Measurements from ENCODE around the gene MYD88. TPM values are rescaled to one million over a fixed set of nuclear protein-coding genes. Genes with fewer than 3 reads are reported as not detected.

The MYD88 gene
- total RNA-seq, 1 donor from 2014 or later = 74.7 TPM

- intact Hi-C loops (cut with micrococcal nuclease) = loop anchor here (10.0 kb wide), 1 partner anchor 1166 kb away; the partner anchor contains the start of genes EPM2AIP1 and MLH1
These were observed 22.2 kb downstream of the MYD88 start for GRCh38 chr3:38160704-38161103.

DNA sequence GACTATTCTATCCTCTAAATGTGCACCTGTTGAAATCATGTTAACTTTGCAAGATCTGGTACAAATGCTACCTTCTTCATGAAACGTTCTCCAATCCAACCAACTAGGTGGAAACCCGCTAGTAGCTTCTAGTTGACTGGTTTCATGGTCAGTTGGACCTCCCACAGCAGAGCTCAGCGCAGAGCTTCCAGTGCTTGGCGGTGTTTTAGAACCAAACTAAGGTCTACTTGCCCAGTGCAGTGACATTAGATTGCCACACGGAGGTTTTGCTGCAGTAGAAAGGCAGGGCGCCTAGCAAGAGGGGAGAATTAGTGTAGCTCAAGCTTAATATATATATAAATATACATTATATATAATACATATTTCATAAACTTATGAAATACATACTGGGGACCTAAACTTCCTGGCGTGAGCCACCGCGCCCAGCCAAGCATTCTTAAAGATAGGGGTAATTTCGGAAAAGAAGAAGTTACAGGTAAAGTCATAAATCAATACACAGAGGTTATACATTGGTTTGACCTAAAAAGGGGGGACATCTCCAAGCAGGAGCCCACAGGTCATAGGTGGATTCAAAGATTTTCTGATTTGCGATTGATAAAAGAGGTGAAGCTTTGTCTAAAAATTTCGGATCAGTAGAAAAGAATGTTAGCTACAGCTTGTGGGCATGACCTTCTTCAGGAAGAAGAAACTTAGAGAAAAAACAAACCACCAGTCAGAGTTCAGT is 24.8 kb downstream of the MYD88 start:
- intact Hi-C loops (cut with micrococcal nuclease) = loop anchor here (10.0 kb wide), 1 partner anchor 1168 kb away; the partner anchor contains the start of genes EPM2AIP1 and MLH1

DNA sequence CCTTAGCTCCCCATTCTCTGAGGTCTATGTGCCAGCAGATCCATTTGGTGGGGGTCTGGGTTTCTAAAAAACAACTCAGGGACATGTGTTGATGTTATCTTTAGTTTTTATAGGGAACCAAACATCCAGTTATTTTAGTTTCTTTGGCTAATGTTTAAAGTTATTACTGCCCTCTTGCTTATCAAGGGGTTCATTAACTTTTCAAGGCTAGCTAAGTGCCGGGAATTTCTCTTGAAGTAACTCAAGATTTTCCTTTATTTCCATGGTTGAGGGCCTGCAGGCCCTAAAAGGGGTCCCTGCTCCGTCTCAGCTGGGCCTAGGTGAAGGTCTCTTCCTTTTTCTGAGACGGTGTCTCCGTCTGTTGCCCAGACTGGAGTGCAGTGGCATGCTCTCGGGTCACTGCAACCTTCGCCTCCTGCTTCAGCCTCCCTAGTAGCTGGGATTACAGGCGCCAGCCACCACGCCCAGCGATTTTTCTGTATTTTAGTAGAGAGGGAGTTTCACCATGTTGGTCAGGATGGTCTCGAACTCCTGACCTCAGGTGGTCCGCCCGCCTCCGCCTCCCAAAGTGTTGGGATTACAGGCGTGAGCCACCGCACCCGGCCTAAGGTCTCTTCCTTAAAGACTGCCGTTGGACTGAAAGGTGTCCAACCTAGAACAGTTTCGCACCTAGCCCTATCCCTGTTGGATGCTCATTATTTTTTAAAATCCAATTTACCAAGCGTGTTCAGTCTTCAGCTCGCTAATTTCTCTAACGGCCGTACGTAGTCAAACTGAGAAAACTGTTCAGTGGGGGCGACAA is 25.6 kb downstream of the MYD88 start:
- intact Hi-C loops (cut with micrococcal nuclease) = loop anchor here (10.0 kb wide), 1 partner anchor 1169 kb away; the partner anchor contains the start of genes EPM2AIP1 and MLH1

GRCh38 chr3:38164643-38164951 is 26.1 kb downstream of the MYD88 start:
- intact Hi-C loops (cut with micrococcal nuclease) = loop anchor here (10.0 kb wide), 1 partner anchor 1170 kb away; the partner anchor contains the start of genes EPM2AIP1 and MLH1

DNA sequence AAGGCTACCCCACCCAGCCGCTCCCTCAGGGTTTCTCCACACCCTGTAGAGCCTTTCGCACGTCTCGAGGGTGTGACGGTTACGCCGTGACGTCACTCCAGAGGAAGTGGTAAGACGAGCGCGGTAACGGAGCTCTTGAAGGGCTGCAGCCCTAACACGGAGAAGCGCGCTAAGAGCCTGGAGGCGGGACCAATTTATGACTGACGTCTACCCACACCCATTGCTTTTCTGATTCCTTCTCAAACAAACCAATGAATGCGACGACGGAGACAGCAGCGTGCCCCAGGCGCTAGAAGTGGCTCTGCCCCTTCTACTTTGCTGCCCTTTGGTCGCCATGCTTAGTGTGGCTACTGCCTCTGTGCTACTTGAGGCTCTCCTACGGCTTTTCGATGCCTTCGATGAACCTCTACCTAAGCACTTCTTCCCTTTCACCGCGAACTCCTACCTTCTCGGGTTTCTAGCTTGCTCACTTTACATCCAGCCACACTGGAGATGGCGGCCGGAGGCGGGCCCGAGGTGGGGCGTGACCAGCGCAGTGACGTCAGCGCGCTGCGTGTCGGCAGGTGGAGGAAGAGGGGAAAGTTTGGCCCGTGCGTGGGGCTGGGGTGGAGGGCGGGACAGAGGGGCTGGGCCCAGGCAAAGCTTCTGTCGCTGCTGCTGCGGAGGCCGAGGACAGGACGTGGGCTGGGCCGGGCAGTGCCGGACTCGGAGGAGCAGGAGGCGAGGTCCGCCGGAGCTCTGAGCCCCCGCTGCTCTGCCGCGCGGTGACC is 26.7 kb downstream of the MYD88 start, which contains the start of gene OXSR1:
Gene OXSR1 (plus strand): TSS at position 586 of the 770 bp plus-strand sequence. CDS start 340 bp downstream, outside the sequence.
- intact Hi-C loops (cut with micrococcal nuclease) = loop anchor here (1.0 to 10.0 kb wide), 10 partner anchors 13 to 1170 kb away; partner anchors contain the start of genes ACAA1, ACVR2B, DLEC1 and EPM2AIP1

DNA sequence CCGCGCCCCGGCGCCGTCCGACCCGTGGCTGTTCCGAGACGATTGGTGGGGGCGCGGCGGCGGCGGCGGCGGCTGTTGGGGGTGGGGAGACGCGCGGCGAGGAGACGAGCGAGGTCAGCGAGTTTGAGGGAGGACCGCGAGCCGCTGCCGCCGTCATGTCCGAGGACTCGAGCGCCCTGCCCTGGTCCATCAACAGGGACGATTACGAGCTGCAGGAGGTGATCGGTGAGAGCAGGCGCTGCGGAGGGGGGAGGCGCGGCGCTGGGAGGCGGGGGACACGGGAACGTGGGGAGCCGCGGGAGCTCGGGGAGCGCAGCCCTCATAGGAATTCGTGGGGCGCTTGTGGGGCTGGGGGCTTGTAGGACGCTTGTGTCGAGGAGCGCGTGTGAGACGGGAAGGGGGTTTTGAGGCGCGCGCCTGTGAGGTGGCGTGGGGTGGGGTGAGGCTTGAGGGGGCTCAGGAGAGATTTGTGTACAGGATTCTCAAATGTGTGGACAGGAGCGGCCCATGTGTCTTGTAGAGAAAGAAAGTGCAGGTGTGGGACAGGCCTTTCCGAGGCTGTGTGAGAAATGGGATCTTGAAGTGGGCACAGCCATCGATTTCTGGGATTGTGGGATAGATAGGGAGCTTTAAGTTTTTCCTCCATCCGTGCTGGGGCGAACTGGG is 27.4 kb downstream of the MYD88 start:
- intact Hi-C loops (cut with micrococcal nuclease) = loop anchor here (1.0 to 10.0 kb wide), 11 partner anchors 8 to 1171 kb away; partner anchors contain the start of genes ACAA1, ACVR2B, DLEC1 and EPM2AIP1

- intact Hi-C loops (cut with micrococcal nuclease) = loop anchor here (10.0 kb wide), 1 partner anchor 1173 kb away; the partner anchor contains the start of genes EPM2AIP1 and MLH1
These were observed 29.1 kb downstream of the MYD88 start for GRCh38 chr3:38167591-38167990.

DNA sequence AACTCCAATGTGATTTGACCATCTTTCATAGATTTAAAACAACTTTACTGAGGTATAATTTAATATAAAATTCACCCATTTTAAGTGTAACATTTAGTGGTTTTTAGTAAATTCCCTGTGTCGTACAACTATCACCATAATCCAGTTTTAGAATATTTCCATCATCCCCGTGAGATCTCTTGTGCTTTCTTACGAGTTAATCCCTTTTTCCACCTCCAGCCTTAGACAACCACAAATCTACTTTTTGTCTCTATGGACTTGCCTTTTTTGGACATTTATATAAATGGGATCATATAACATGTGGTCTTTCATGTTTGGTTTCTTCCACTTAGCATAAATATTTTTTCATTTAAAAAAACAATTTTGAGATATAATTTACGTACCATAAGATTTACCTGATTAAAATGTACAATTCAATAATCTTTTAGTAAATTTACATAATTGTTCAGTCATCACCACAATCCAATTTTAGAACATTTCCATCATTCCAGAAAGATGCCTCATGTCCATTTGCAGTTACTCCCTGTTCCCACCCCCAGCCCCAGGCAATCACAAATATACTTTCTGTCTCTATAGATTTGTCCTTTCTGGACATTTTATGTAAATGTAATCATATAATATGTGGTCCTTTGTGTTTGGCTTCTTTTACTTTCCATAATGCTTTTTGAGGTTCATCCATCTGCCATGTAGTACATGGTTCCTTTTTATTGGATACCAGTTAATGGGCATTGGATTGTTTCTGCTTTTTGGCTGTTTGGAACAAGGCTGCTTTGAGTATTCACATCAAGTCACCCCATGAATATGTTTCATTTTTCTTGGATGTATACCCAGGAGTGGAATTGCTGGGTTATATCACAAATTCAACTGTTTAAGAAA is 29.9 kb downstream of the MYD88 start:
- intact Hi-C loops (cut with micrococcal nuclease) = loop anchor here (10.0 kb wide), 1 partner anchor 1174 kb away; the partner anchor contains the start of genes EPM2AIP1 and MLH1

- intact Hi-C loops (cut with micrococcal nuclease) = loop anchor here (10.0 kb wide), 1 partner anchor 1174 kb away; the partner anchor contains the start of genes EPM2AIP1 and MLH1
These were observed 30.5 kb downstream of the MYD88 start for GRCh38 chr3:38169027-38169317.

DNA sequence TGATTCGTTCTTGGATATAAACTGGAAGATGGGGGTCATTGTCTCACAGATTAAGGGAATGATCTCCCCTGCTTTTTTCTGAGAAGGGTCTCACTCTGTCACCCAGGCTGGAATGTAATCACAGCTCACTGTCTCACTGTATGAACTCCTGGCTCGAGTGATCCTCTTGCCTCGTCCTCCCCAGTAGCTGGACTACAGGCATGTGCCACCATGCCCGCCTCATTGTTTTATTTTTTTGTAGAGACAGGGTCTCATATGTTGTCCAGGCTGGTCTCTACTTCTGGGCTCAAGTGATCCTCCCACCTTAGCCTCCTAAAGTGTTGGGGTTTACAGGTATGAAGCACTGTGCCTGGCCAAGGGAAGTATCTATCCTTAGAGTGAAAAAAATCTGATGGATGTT is 32.3 kb downstream of the MYD88 start:
- intact Hi-C loops (cut with micrococcal nuclease) = no loop called here

- intact Hi-C loops (cut with micrococcal nuclease) = no loop called here
These were observed 33.2 kb downstream of the MYD88 start for GRCh38 chr3:38171622-38172021.

DNA sequence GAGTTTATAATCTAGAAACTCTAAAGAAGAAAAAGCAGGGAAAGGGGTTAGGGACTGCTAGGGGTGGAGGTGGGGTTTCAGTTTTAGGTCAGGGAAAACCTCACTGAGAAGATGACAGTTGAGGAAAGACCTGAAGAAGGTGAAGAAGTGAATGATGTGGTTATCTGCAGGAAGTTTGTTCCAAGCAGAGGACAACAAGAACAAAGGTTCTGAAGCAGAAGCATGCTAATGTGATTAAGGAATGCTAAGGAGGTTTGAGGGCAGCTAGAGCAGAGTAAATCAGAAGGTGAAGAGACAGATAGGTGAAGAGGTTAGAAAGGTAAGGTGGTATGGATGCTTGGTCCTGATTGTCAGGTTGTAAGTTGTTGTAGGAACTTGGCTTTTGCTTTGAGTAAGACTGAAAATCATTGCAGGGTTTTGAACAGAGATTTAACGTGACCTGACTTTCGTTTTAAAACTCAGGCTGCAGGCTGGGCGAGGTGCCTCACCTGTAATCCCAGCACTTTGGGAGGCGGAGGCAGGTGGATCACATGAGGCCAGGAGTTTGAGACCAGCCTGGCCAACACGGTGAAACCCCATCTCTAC is 35.5 kb downstream of the MYD88 start:
- intact Hi-C loops (cut with micrococcal nuclease) = loop anchor here (1.0 to 2.0 kb wide), 2 partner anchors 8 to 17 kb away; no protein-coding TSS in a partner anchor

DNA sequence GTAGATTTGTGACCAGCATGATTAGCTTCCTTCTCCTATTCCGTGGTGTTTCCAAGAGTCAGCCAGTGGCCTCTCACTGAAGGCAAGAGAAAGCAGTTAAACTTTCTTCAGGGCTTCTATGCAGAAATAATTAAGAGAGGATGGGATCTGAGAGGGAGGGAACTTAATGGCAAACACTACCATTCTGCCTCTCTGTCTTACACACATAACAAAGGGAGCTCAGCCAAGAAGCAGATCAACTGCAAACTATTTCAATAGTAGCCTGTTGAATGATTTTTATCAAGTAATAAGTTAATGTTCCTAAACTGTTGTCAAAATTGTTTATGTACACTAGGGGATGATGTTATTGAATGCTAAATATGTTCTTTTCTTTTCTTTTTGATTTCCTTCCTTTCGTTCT is 38.7 kb downstream of the MYD88 start:
- intact Hi-C loops (cut with micrococcal nuclease) = no loop called here

- intact Hi-C loops (cut with micrococcal nuclease) = no loop called here
These were observed 48.3 kb downstream of the MYD88 start for GRCh38 chr3:38186781-38187180.

- intact Hi-C loops (cut with micrococcal nuclease) = loop anchor here (1.0 to 2.0 kb wide), 2 partner anchors 15 to 16 kb away; no protein-coding TSS in a partner anchor
These were observed 52.0 kb downstream of the MYD88 start for GRCh38 chr3:38190481-38190881.

Data from T-helper 1 cell treated with Interleukin-12 subunit alpha and Interleukin-12 subunit beta and Interleukin-4 antibody, amounts not matched to agents 30 ng/mL and 1 ng/mL, for 36 hours (primary cell).